ENCODE data around the gene MPPED1. TPM values are rescaled to one million over a fixed set of nuclear protein-coding genes. Genes with fewer than 3 reads are reported as not detected.

MPPED1 gene
- total RNA-seq, 1 experiment from 2014 or later, result not detected

DNA sequence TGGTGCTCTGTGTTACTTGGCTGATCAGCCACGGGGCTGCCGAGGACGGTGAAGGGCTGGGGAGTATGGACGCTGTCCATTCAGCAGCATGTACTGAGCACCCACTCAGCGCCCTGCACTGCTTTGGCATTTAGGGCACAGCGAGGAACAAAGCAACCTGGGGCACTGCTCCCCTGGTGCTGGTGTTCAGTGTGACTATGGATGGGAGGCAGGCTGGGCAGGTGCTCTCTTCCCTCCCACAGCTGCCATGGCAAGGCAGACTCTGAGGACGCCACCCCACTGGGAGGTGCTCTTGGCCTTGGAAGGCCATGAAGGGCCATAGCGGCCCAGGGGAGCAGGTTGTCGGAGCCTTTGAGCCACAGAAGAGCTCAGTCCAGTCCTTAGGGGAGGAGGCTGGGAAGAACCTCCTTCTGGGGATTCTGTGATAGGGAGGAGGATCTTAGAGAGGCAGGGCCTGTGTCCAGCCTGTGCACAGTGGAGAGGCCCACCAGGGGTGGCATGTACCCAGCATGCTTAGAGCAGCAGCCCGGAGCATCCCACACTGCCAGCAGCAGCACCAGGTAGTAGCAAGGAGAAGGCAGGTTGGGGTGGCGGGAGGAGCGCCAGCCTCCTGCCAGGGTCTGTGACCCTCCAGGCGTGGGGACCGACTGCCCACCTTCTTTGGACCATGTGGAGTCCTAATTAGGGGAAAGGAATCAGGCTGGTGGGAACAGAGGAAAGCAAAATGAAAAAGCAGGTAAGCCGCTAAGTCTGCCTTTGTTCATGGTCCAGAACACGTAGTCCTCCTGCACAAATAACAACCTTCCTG, 141.8 kb downstream of the MPPED1 start:
- H3K36me3 ChIP-seq (ENCODE audit: low read depth), result no peaks in the 10 kb centered on the region
- no peaks in the 10 kb centered on the region for H3K9me2 ChIP-seq (ENCODE audit: insufficient read depth)
- intact Hi-C loops (cut with micrococcal nuclease; ENCODE audit: unreplicated experiment), result no loop called here
- H3K4me1 ChIP-seq (replicated peaks; ENCODE audit: insufficient read depth), result no peaks in the 10 kb centered on the region
- no peaks in the 10 kb centered on the region for H3K79me2 ChIP-seq (ENCODE audit: low read depth)
- TF ChIP-seq EZH2 (IDR thresholded peaks at IDR 0.05; ENCODE audit: low read depth), result no peak
- TF ChIP-seq, protein P1, sequence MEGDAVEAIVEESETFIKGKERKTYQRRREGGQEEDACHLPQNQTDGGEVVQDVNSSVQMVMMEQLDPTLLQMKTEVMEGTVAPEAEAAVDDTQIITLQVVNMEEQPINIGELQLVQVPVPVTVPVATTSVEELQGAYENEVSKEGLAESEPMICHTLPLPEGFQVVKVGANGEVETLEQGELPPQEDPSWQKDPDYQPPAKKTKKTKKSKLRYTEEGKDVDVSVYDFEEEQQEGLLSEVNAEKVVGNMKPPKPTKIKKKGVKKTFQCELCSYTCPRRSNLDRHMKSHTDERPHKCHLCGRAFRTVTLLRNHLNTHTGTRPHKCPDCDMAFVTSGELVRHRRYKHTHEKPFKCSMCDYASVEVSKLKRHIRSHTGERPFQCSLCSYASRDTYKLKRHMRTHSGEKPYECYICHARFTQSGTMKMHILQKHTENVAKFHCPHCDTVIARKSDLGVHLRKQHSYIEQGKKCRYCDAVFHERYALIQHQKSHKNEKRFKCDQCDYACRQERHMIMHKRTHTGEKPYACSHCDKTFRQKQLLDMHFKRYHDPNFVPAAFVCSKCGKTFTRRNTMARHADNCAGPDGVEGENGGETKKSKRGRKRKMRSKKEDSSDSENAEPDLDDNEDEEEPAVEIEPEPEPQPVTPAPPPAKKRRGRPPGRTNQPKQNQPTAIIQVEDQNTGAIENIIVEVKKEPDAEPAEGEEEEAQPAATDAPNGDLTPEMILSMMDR (conservative IDR thresholded peaks at IDR 0.05), result no peak
- H3K4me3 ChIP-seq, result no peak overlapping the region
- no peaks in the 10 kb centered on the region for H4K20me1 ChIP-seq (ENCODE audit: insufficient read depth)
- no peak for DNase-seq
- no peaks in the 10 kb centered on the region for H3K9me3 ChIP-seq (ENCODE audit: insufficient read depth, low read depth)
- peaks cover 92% of the 10 kb centered on the region for H3K27me3 ChIP-seq (ENCODE audit: insufficient read depth, low read depth)
- H3F3A ChIP-seq (ENCODE audit: insufficient read depth, low read depth), result no peaks in the 10 kb centered on the region
- H3K4me2 ChIP-seq, result no peak overlapping the region
- H3K27ac ChIP-seq, result no peak overlapping the region
- no TSS peak for BruUV-seq (replicated peaks)
- no peak overlapping the region for H2AFZ ChIP-seq
- ChIA-PET POLR2A (ENCODE audit: unreplicated experiment) (no interaction called here), CTCF (interaction anchor here (0.6 kb wide), 1 partner anchor 12 kb away, joined by 4 read pairs; no protein-coding TSS in a partner anchor)

DNA sequence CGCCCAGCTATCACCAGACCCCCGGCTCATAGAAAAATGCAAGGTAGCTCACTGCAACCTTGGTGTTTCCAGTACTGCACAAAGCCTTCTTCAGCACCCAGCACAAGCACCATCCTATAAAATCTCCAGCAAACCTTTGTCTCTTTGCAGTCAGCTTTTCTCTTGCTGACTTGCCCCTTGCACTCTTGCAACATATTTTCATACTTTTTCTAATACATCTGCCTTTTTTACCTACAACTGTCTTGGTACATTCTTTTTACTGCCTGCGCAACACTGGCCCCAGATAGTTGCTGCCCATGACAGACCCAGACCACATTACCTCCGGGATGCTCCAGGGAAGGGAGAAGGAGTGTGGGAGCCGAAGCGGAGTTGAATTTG, 142.4 kb downstream of the MPPED1 start:
- intact Hi-C loops (cut with micrococcal nuclease; ENCODE audit: unreplicated experiment), result no loop called here
- H3K9me3 ChIP-seq (ENCODE audit: insufficient read depth, low read depth), result no peaks in the 10 kb centered on the region
- DNase-seq, result no peak
- no peaks in the 10 kb centered on the region for H3K36me3 ChIP-seq (ENCODE audit: low read depth)
- ChIA-PET CTCF (no interaction called here), POLR2A (ENCODE audit: unreplicated experiment) (no interaction called here)
- no peaks in the 10 kb centered on the region for H3F3A ChIP-seq (ENCODE audit: insufficient read depth, low read depth)
- no peak overlapping the region for H3K27ac ChIP-seq
- no TSS peak for BruUV-seq (replicated peaks)
- peaks cover 90% of the 10 kb centered on the region for H3K27me3 ChIP-seq (ENCODE audit: insufficient read depth, low read depth)
- no peaks in the 10 kb centered on the region for H4K20me1 ChIP-seq (ENCODE audit: insufficient read depth)
- no peak overlapping the region for H3K4me3 ChIP-seq
- H3K4me1 ChIP-seq (replicated peaks; ENCODE audit: insufficient read depth), result no peaks in the 10 kb centered on the region
- TF ChIP-seq EZH2 (IDR thresholded peaks at IDR 0.05; ENCODE audit: low read depth), result no peak
- TF ChIP-seq, protein P1 (conservative IDR thresholded peaks at IDR 0.05), result no peak
- H3K9me2 ChIP-seq (ENCODE audit: insufficient read depth), result no peaks in the 10 kb centered on the region
- H3K79me2 ChIP-seq (ENCODE audit: low read depth), result no peaks in the 10 kb centered on the region
- no peak overlapping the region for H2AFZ ChIP-seq
- no peak overlapping the region for H3K4me2 ChIP-seq

DNA sequence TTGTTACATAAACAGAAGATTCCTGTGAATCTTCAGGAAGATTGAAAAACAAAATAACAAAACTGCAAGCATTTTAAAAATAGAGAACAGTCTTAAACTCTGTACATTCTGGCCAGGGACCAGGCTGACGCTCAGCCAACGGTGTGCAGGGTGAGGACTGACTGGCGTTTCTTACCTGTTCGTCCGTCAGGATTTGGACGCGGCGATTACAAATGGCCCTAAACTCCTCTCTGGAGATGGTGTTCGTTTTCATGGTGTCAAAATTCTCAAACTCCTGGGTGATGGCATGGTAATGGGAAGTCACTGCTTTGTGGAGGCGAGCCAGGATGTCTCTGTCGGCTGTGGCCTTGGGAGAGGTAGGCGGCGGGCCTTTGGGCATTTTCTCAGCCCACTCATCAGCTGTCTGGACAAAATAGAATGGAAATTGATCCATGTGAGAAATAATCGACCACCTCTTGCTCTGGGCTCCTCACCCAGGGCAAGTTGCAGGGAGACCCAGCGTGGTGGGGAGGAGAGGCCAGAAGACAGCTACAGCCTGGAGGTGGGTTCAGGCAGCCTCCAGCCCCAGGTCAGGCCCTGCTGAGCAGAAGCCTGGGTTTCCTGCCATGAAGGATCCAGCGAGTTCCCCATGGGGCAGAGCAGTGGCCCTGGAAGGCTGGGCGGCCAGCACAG, 143.0 kb downstream of the MPPED1 start:
- no peaks in the 10 kb centered on the region for H3K4me1 ChIP-seq (replicated peaks; ENCODE audit: insufficient read depth)
- no peaks in the 10 kb centered on the region for H3K9me2 ChIP-seq (ENCODE audit: insufficient read depth)
- H3K4me2 ChIP-seq, result no peak overlapping the region
- ChIA-PET CTCF (no interaction called here), POLR2A (ENCODE audit: unreplicated experiment) (no interaction called here)
- no peaks in the 10 kb centered on the region for H3K79me2 ChIP-seq (ENCODE audit: low read depth)
- peaks cover 87% of the 10 kb centered on the region for H3K27me3 ChIP-seq (ENCODE audit: insufficient read depth, low read depth)
- H3F3A ChIP-seq (ENCODE audit: insufficient read depth, low read depth), result no peaks in the 10 kb centered on the region
- no peaks in the 10 kb centered on the region for H3K9me3 ChIP-seq (ENCODE audit: insufficient read depth, low read depth)
- no TSS peak for BruUV-seq (replicated peaks)
- DNase-seq, result no peak
- no peak for TF ChIP-seq EZH2 (IDR thresholded peaks at IDR 0.05; ENCODE audit: low read depth)
- TF ChIP-seq, protein P1 (conservative IDR thresholded peaks at IDR 0.05), result no peak
- H4K20me1 ChIP-seq (ENCODE audit: insufficient read depth), result no peaks in the 10 kb centered on the region
- H3K36me3 ChIP-seq (ENCODE audit: low read depth), result no peaks in the 10 kb centered on the region
- H2AFZ ChIP-seq, result no peak overlapping the region
- no peak overlapping the region for H3K4me3 ChIP-seq
- no peak overlapping the region for H3K27ac ChIP-seq
- intact Hi-C loops (cut with micrococcal nuclease; ENCODE audit: unreplicated experiment), result no loop called here
